COLO668 (cell line): ENCODE results near the gene ZC3H10.
"Not testable (repeated sequence)": the region's sequence is repeated elsewhere in the genome, so short reads cannot be mapped to it uniquely, and the experiment has no call there.

Experiments
- DNase-seq: peaks from one replicate; lab custom pipeline; 2025; ENCODE audit not compliant: unreplicated experiment; lab: John Stamatoyannopoulos, UW

The ZC3H10 gene

DNA sequence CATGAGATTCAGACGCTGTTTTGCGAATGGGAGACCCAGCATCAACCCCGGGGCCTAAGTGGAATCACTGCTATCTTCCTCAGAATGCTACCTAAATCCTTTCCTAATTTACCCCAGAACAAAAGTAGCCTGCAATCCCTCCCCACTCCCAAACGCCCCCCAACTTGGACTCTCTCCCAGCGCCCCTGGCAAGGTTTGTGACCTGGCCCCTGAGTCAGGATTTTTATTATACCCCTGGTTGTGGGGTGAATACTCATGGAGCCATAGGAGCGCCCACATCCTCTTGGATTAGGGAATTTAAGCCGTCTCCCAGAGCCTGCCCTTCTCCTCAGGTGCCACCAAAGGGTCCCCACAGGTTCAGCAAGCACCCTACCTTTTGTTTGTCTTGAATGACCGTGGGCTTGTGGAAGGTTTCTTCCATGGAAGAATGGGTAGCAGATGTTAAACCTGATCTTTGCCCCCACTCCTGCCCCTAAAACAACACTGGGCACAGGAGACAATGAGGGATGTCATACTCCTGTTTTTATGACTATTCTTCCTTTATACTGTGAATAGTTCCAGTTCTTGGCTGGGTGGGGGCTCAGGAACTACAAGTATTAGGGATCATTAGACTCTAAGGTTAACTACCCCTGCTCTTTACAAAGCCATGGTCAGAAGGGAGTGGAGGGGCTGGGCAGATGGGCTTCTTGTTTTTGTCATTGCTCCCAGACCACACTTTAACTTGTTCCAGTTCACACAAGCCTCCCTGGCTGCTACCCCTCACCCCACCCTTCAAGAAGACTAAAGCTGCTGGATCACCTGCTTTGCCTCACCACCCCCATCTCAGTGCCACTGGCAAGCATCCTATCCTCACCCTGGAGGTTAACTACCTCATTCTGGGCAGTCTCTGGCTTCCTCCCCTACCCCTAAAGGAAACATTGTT, 35.0 kb downstream of the ZC3H10 start:
- DNase-seq = no peak

DNA sequence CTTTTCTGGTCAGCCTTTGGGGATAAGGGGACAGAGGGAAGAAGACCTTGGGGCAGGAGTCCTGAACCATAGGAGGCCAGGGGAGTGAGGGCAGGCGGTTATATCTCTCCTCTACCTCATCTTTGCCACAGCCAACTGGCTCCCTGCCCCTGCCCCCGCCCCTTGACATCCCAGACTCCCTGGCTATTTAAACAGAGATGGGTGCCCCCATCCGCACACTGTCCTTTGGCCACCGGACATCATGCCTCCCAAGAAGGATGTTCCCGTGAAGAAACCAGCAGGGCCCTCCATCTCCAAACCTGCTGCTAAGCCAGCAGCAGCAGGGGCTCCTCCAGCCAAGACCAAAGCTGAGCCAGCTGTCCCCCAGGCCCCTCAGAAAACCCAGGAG, 35.6 kb downstream of the ZC3H10 start:
- DNase-seq = no peak

DNA sequence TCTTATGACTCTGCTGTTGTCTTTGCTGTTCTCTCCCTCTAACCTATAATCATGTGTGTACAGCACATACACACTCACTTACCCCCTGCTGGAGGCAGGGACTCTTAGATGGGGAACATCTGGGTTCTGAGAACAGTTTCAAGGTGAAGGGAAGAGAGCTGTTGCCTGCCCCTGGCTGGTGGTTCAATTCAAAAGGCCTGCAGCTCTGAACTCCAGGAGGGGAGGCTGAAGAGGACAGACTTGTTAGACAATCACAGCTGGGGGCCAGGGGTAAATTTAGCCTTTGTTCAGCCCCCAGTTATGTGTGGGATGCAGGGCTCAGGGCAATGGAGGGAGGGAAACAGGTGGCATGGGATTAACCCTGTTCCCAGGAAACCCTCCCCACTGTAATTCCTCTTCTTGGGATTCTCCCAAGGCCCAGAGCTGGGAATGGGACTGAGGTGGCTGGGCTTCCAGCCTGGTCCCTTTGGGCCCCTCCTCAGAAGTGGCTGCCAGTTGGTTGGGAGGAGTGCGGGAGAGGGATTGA, 36.2 kb downstream of the ZC3H10 start:
- no peak for DNase-seq

DNA sequence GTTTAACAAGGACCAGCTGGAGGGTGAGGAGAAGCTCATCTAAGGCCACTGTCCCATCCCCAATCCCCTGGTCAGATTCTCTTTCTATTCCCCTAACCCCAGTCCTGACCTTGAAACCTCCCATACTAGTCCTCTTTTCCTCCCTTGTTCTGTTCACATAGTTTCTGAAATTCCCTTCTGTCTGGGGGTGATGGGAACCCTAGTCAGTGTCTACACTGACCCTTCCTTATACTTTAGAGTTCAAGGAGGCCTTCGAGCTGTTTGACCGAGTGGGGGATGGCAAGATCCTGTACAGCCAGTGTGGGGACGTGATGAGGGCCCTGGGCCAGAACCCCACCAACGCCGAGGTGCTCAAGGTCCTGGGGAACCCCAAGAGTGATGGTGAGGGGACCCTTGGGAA, 36.8 kb downstream of the ZC3H10 start:
- DNase-seq = no peak

DNA sequence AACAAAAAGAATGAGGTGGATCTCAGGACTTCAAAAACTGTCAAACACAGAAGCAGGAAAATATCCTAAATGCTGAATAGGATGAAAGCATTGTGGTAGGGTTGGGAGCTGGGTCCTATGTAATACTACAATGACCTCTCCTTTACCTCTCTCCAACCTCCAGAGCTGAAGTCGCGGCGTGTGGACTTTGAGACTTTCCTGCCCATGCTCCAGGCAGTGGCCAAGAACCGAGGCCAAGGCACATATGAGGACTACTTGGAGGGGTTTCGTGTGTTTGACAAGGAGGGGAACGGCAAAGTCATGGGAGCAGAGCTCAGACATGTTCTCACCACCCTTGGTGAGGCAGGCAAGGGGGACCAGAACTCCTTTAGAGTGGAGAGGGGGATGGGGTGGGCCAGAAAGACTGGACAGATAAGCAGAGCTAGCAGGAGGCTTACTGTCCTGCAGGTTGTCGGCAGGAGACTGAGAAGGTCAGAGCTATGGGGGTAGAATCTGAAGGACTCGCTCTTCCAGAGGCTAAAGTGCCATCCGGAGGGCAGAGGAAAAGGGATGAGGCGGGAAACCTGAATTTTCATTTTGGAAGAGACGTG, 37.3 kb downstream of the ZC3H10 start:
- no peak for DNase-seq

DNA sequence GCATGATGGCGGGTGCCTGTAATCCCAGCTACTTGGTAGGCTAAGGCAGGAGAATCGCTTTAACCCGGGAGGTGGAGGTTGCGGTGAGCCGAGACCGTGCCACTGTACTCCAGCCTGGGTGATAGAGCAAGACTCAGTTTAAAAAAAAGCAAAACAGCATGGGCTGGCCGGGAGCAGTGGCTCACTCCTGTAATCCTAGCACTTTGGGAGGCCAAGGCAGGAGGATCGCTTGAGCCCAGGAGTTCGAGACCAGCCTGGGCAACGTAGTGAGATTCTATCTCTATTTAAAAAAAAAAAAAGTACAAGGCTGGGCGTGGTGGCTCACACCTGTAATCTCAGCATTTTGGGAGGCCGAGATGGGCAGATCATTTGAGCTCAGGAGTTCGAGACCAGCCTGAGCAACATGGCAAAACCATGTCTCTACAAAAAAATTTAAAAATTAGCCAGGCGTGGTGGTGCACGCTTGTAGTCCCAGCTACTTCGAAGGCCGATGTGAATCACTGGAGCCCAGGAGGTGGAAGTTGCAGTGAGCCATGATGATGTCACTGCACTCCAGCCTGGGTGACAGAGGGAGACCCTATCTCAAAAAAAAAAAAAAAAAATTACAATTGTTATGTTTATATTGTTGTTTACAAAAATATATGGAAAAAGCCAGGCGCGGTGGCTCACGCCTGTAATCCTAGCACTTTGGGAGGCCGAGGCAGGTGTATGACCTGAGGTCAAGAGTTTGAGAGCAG, 38.6 kb downstream of the ZC3H10 start:
- DNase-seq = not testable (repeated sequence)

DNA sequence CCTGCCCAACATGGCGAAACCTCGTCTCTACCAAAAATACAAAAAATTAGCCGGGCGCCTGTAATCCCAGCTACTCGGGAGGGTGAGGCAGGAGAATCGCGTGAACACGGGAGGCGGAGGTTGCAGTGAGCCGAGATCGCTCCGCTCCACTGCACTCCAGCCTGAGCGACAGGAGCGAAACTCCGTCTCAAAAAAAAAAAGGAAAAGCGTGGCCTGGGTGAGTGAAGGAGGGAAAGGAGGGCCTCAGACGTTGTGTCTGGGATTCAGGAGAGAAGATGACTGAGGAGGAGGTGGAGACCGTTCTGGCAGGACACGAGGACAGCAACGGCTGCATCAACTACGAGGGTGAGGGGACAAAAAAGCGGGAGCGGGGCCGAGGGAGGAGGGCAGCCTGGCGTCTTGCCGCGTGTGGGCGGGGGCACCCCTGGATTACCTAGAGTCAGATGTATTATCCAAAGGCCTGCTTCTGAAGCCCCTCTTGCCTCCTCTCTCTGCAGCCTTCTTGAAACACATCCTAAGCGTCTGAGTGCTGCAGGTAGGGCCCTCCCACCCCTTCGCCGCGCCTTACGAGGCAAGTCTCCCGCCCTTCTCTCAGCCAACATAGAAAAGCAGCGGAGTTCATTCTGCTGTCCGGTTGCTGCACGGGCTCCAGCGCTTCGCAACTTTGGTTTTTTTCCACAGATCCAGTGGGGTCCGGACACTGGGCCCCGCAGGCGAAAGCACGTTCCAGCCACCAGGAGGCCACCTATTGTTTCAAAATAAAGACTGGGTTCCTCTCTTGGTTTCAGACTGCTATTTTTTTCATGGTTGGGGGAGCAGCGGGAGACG, 39.3 kb downstream of the ZC3H10 start:
- peak; percentile 69 for DNase-seq

DNA sequence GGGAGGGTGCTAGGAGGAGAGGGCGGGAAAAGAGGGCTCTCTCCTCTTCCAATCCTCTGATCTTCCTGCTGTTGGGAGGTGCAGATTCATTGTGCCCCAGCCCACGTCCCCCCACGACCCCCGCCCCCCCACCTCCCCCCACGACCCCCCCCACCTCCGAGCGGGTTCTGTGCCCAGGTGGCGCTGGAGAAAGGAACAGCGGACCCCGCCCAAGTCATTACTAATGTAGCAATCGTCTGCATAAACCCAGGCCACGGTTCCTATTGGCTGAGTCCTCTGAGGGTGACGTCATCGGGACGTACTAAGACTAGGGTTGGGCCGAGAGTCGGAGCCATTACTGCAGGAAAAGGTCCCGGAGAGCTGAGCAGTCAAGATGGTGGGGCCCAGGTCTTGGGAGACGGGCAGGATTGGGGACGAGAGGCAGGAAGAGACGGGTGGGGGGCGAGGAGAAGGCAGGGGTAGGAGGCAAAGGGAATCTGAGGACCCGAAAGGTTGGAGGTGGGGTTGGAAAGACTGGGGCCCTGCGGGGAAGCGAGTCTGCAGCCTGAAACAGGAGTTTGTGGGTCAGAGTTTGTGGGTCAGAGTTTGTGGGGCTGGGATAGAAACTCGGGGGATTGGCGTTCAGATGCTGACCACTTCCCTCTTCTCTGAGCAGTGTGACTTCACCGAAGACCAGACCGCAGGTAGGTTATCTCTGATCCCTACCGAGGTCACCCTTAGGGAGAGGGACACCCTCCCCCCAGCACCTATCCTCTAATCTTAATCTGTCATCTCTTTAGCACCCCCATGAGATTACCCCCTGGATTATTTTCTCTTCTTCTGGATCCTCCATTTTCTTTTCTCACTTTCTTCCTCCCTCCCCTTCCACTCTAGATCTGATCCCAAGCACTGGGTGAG, 40.2 kb downstream of the ZC3H10 start, which contains the start of gene MYL6:
TSS of gene MYL6 (plus strand) at position 331 of the 897 bp plus-strand sequence. CDS start at position 374, 43 bp downstream.
- DNase-seq = peak; percentile 89

DNA sequence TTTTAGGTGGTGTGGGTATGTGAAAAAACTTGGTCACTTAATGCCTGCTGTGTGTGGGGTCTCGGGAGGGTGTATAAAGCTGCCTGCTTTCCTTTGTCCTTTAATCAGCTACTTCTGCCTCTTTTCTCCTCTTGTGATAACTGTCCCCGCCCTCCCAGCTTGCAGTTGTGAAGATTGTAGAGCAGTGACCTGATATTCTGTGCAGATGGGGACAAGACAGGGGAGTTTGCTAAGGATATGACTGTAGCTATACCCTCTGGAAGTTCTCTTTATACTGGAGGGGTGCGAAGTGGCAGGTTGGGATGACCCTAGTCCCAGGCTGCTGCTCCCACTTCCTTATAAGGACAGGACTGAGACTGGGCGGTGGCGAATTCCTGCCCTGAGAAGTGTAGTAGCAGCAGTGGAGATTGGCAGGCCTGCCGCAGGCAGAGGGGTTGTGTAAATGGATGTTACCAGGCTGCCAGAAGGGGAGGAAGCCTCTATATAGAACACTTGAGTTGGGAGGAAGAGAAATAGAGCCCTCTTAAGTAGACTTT, 40.9 kb downstream of the ZC3H10 start:
- DNase-seq = no peak

DNA sequence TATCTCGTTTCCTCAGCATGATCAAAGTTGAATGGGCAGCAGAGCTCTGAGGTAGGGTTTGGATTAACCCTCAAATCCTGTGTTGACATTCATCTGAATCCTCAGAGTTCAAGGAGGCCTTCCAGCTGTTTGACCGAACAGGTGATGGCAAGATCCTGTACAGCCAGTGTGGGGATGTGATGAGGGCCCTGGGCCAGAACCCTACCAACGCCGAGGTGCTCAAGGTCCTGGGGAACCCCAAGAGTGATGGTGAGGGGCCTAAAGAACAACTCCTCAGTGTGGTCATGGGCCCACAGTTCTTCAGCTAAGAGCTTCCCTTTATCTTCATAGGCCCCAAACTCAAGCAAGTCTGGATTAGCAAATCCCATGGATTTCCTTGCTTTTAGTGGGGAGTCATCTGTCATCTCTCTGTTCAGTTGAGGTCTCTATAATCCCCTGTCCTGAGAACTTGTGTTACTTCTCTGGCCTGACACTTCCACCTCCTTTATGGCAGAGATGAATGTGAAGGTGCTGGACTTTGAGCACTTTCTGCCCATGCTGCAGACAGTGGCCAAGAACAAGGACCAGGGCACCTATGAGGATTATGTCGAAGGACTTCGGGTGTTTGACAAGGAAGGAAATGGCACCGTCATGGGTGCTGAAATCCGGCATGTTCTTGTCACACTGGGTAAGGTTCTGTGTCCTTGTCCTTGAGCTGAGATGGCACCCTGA, 41.6 kb downstream of the ZC3H10 start:
- DNase-seq = no peak

DNA sequence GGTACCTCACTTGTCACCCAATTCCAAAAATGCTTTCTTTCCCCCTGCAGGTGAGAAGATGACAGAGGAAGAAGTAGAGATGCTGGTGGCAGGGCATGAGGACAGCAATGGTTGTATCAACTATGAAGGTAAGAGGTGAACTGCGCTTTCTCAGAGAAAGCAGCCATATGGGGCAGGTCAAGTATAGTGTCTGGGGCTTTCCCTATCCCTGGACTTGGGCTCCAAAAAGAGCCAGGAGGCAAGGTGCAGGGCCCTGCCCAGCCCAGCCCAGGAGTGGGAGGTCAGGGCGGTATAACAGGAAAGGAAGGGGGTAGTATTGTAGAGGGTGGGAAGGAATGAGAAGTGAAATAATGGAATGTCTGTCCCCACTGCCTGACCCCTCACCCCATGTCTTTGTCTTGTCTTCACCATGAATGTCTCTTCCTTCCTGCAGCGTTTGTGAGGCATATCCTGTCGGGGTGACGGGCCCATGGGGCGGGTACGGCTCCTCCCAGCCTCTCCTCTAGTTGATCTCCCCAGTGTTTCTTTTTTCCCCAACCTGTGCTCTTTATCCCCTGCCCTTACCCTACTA, 42.2 kb downstream of the ZC3H10 start:
- DNase-seq = no peak

DNA sequence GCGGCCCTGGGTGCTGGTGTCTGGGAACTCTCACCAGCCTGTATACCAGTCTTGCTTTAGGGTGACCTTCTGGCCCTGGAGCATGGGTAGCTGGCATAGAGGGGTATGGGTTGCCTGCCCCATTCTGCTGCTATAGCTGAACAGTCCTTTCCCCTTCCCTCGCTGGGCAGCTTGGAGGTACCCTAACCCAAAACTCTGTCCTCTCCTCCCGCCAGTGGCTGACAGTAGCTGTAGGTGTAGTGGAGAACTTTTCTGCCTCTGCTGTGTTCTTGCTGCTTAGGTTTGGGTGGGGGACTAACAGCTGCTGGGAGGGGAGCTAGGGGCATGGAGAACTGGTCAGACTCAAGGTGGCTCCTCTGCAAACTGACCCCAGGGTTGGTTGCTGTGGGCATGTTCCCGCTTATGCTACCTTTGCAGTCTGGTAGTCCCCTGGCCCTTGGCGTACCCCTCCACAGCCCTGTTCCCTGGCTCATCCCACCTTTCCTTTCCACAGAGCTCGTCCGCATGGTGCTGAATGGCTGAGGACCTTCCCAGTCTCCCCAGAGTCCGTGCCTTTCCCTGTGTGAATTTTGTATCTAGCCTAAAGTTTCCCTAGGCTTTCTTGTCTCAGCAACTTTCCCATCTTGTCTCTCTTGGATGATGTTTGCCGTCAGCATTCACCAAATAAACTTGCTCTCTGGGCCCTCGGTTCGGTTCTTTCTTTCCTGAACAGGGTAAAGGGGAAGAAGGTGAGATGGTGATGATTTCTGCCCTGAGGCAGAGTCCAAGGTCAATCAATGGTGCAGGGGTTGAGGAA, 43.0 kb downstream of the ZC3H10 start:
- no peak for DNase-seq

DNA sequence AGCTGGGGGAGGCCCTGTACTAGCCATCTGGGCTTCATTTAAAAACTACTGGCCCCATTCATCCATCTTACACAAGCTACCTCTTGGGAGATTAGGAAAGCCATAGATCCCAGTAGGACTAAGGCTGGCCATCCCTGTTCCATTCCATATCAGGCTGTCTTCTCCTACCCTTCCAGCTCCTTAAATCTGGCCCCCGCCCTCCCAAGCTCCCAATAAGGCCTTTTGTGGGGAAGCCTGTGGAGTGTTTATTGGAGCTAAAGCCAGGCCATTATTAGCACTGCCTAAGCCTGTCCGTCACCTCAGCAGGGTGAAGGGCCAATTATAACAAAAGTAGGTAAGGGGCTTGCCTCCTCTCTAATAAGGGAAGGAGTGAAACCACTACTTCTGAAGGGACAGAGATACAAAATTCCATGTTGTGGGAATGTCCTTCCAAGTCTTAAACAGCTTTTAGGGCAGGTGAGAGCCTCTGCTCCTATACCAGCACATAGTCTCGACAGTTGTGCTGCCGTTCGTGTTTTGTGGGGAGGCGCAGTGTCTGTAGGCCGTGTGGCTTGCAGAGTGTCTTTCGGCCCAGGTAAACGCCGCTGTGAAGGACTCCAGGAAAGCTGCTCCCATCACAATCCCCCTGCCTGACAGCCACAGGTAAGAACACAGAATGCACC, 43.8 kb downstream of the ZC3H10 start:
- DNase-seq = no peak

DNA sequence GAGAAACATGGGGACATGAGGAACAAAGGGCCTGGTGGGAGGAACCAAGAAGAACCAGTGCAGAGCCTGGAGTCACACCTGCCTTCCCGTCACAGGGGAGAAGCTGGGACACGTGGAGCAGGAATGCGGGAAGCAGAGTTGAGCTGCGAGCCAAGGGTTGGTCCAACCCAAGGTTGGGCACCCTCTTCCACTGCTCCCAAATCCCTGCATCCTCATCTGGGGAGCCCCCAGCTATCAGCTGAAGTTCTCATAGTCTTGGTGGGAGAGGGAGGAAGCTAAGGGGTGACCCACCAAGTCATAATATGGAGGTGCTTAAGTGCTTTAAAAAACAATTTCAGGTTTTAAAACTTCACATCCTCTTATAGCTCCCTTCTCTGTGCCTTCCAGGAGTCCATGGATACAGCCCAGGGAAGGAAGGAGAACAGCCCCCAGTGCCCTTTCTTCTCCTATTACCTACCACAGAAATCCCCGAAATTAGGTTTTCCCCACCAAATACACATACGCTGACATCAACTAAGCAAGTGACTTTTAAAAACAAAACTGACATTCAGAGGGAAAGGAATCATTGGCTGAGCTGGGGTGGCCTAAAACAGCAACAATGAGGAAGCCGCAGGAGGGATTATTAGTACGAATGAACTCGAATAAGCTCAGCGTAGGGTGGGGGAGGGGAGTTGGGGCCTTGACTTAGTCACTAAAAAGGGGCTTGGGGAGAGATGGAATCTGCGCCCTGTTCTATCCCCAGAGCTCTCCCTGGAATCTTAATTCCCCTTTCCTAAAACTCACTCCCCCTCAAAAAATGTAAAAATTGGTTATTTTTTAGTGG, 44.6 kb downstream of the ZC3H10 start:
- no peak for DNase-seq

DNA sequence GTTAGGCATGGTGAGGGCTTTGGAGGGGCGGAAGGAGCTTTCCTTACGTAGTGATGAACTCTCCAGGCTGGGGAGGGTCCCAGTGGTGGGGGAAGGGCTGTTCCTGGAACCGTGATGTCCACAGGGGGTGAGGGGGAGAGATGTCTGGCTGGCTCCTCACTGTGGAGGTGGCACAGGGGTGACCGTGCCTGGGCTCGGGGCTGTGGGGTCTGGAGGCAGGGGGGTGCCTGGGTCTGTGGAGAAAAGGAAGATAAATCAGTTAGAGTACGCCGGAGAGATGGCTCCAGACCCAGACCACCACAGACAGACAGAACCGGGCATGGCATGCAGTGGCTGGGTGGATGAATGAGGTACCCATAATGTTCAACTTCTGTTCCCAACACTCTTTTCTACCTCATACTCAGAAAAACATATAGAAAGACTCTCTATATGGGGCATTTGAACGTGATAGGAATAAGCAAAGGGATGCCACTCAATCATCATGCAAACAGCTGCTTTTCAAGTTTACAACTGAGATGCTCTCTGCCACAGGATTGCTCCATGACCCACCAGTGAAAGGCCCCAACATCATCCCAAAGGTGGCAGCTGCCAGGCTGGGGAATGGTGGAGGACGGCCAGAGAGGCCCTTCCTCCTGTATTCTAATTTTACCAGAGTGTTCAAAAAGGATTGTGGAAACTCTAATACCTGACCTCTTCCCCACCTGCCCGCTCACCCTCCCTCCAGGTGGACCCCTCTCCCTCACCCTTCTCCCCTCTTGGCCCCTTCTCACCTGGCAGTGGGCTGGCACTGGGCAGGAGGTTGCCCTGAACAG, 45.7 kb downstream of the ZC3H10 start:
- DNase-seq = no peak
